Duodenal mucosa (tissue), 2 donors: Measurements from ENCODE around the gene LYVE1.

Experiments
- H3K27ac ChIP-seq: one replicate; pipeline ENCODE4 v1.7.0; 2013; ENCODE audit warnings: low read depth, low read length
- H3K27me3 ChIP-seq, 2 donors: one replicate each; pipeline ENCODE4 v1.7.0; 2013; ENCODE audit warnings: low read length in 2 of 2, control low read depth in 1 of 2; ENCODE audit not compliant: insufficient read depth in 2 of 2, control insufficient read depth in 1 of 2
- H3K36me3 ChIP-seq, 2 donors: one replicate each; pipeline ENCODE4 v1.7.0; 2013; ENCODE audit warnings: low read length in 2 of 2, control low read depth in 1 of 2; ENCODE audit not compliant: insufficient read depth in 2 of 2, control insufficient read depth in 1 of 2
- H3K4me1 ChIP-seq, 2 donors: one replicate each; pipeline ENCODE4 v1.7.0; 2013; ENCODE audit warnings: low read length in 2 of 2, control low read depth in 1 of 2; ENCODE audit not compliant: insufficient read depth in 2 of 2, control insufficient read depth in 1 of 2
- H3K4me3 ChIP-seq, 2 donors: one replicate each; pipeline ENCODE4 v1.7.0; 2013; ENCODE audit warnings: low read length in 2 of 2, low read depth in 1 of 2
- H3K9ac ChIP-seq, 2 donors: one replicate each; pipeline ENCODE4 v1.7.0; 2013; ENCODE audit warnings: low read length in 2 of 2, low read depth in 1 of 2
- H3K9me3 ChIP-seq, 2 donors: one replicate each; pipeline ENCODE4 v1.7.0; 2013; ENCODE audit warnings: low read length in 2 of 2, control low read depth in 1 of 2; ENCODE audit not compliant: control insufficient read depth in 1 of 2

LYVE1 gene

GRCh38 chr11:10579700-10580099 lies 11.2 kb upstream of the LYVE1 start:
- Histone ChIP-seq H3K4me3 (no peak overlapping the region), H3K9me3 (no peaks in the 10 kb centered on the region), H3K9ac (no peak overlapping the region), H3K4me1 (peaks cover 0 to 6% of the 10 kb centered on the region in 2 donors), H3K27me3 (peaks cover 0 to 3% of the 10 kb centered on the region in 2 donors), H3K27ac (no peak overlapping the region), H3K36me3 (no peaks in the 10 kb centered on the region)

GRCh38 chr11:10576035-10576398 lies 7.6 kb upstream of the LYVE1 start:
- Histone ChIP-seq H3K9me3 (no peaks in the 10 kb centered on the region), H3K4me3 (no peak overlapping the region), H3K36me3 (no peaks in the 10 kb centered on the region), H3K27ac (no peak overlapping the region), H3K9ac (no peak overlapping the region), H3K27me3 (peaks cover 0 to 3% of the 10 kb centered on the region in 2 donors), H3K4me1 (peaks cover 0 to 6% of the 10 kb centered on the region in 2 donors)

GRCh38 chr11:10575346-10576034 lies 7.0 kb upstream of the LYVE1 start:
- H3K4me3 ChIP-seq, result no peak overlapping the region
- peaks cover 0 to 6% of the 10 kb centered on the region in 2 donors for H3K4me1 ChIP-seq
- H3K9me3 ChIP-seq, result no peaks in the 10 kb centered on the region
- no peak overlapping the region for H3K9ac ChIP-seq
- H3K27ac ChIP-seq, result no peak overlapping the region
- no peaks in the 10 kb centered on the region for H3K36me3 ChIP-seq
- H3K27me3 ChIP-seq, result peaks cover 0 to 3% of the 10 kb centered on the region in 2 donors

- Histone ChIP-seq H3K4me3 (no peak overlapping the region), H3K36me3 (no peaks in the 10 kb centered on the region), H3K4me1 (no peaks in the 10 kb centered on the region), H3K27me3 (peaks cover 0 to 3% of the 10 kb centered on the region in 2 donors), H3K27ac (no peak overlapping the region), H3K9ac (no peak overlapping the region), H3K9me3 (no peaks in the 10 kb centered on the region)
Measured at GRCh38 chr11:10573556-10573955, 5.1 kb upstream of the LYVE1 start.

- Histone ChIP-seq H3K27me3 (peaks cover 0 to 3% of the 10 kb centered on the region in 2 donors), H3K4me1 (no peaks in the 10 kb centered on the region), H3K9me3 (no peaks in the 10 kb centered on the region), H3K27ac (no peak overlapping the region), H3K4me3 (no peak overlapping the region), H3K36me3 (no peaks in the 10 kb centered on the region), H3K9ac (no peak overlapping the region)
Measured at GRCh38 chr11:10573028-10573427, 4.6 kb upstream of the LYVE1 start.

GRCh38 chr11:10572533-10572932 lies 4.1 kb upstream of the LYVE1 start:
- no peaks in the 10 kb centered on the region for H3K4me1 ChIP-seq
- no peak overlapping the region for H3K27ac ChIP-seq
- H3K9me3 ChIP-seq, result no peaks in the 10 kb centered on the region
- H3K36me3 ChIP-seq, result no peaks in the 10 kb centered on the region
- H3K9ac ChIP-seq, result no peak overlapping the region
- peaks cover 0 to 3% of the 10 kb centered on the region in 2 donors for H3K27me3 ChIP-seq
- no peak overlapping the region for H3K4me3 ChIP-seq

- Histone ChIP-seq H3K4me1 (no peaks in the 10 kb centered on the region), H3K27me3 (no peaks in the 10 kb centered on the region), H3K36me3 (no peaks in the 10 kb centered on the region), H3K4me3 (no peak overlapping the region), H3K27ac (no peak overlapping the region), H3K9ac (no peak overlapping the region), H3K9me3 (no peaks in the 10 kb centered on the region)
Measured at GRCh38 chr11:10567446-10567845, 1.0 kb downstream of the LYVE1 start.

- H3K4me3 ChIP-seq, result no peak overlapping the region
- no peaks in the 10 kb centered on the region for H3K27me3 ChIP-seq
- H3K4me1 ChIP-seq, result no peaks in the 10 kb centered on the region
- H3K9me3 ChIP-seq, result no peaks in the 10 kb centered on the region
- no peak overlapping the region for H3K9ac ChIP-seq
- no peaks in the 10 kb centered on the region for H3K36me3 ChIP-seq
- H3K27ac ChIP-seq, result no peak overlapping the region
Measured at GRCh38 chr11:10566257-10566957, 2.1 kb downstream of the LYVE1 start.

GRCh38 chr11:10565493-10565892 lies 3.0 kb downstream of the LYVE1 start:
- no peaks in the 10 kb centered on the region for H3K27me3 ChIP-seq
- no peak overlapping the region for H3K4me3 ChIP-seq
- no peaks in the 10 kb centered on the region for H3K4me1 ChIP-seq
- H3K27ac ChIP-seq, result no peak overlapping the region
- H3K9me3 ChIP-seq, result no peaks in the 10 kb centered on the region
- no peaks in the 10 kb centered on the region for H3K36me3 ChIP-seq
- H3K9ac ChIP-seq, result no peak overlapping the region

GRCh38 chr11:10564696-10565318 lies 3.7 kb downstream of the LYVE1 start:
- H3K9me3 ChIP-seq, result no peaks in the 10 kb centered on the region
- no peaks in the 10 kb centered on the region for H3K36me3 ChIP-seq
- no peaks in the 10 kb centered on the region for H3K27me3 ChIP-seq
- peaks cover 0 to under 1% of the 10 kb centered on the region in 2 donors for H3K4me1 ChIP-seq
- no peak overlapping the region for H3K4me3 ChIP-seq
- no peak overlapping the region for H3K9ac ChIP-seq
- H3K27ac ChIP-seq, result no peak overlapping the region
